HG02973 (cell line): Measurements from ENCODE around the gene NME8.

Source experiments
- ATAC-seq: cut with Tn5 transposase; IDR thresholded peaks from one replicate; pipeline ENCODE4 v1.9.1; 2021; ENCODE audit warnings: moderate library complexity; ENCODE audit not compliant: unreplicated experiment

The NME8 gene

GRCh38 chr7:37932543-37932942 lies 84.1 kb downstream of the NME8 start:
- no peak for ATAC-seq

GRCh38 chr7:37933018-37933566 lies 84.7 kb downstream of the NME8 start:
- ATAC-seq = no peak

GRCh38 chr7:37942934-37943610 lies 94.7 kb downstream of the NME8 start:
- no peak for ATAC-seq

- ATAC-seq = peak; percentile 61
Observed at GRCh38 chr7:37943905-37944736, 95.7 kb downstream of the NME8 start.

DNA sequence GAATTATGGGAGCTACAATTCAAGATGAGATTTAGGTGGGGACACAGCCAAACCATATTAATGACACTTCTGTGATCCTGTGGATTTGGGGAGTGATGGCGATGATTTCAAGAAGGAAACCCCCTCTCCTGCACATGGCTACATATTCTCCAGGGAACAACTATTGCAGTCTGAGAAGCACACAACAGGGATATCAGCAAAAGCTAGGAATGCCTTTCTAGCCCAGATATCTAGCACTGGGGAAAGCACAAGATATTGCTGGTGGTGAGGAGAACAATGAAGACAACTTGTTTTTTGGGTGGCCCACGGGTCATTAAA lies 96.3 kb downstream of the NME8 start:
- no peak for ATAC-seq

- ATAC-seq = no peak
Observed at GRCh38 chr7:37945336-37945735, 96.9 kb downstream of the NME8 start.

GRCh38 chr7:37947138-37947940 lies 98.9 kb downstream of the NME8 start:
- ATAC-seq = no peak

DNA sequence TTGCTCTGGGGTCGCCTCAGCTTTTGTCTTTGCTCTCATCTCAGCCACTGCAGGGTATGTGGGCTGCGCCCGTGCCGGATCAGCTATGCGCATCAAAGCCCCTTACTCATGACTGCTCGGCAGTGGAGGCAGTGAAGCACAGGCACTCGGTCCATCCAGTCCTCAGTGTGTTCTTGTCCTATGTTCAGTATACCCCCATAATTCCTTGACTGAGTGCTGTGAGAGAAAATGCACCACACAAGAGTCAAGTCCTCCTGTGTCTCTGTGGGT lies 99.5 kb downstream of the NME8 start:
- no peak for ATAC-seq
